Lung (tissue), 12 donors: ENCODE measurements around the gene REXO2. TPM values are rescaled to one million over a fixed set of nuclear protein-coding genes. Genes with fewer than 3 reads are reported as not detected.

ENCODE experiments used
- ATAC-seq: fragments of 200-7000 bp; cut with Tn5 transposase; one replicate; pipeline ENCODE4 v1.9.1; 2020; ENCODE audit warnings: moderate number of reproducible peaks; ENCODE audit not compliant: insufficient read depth, low FRiP score
- DNase-seq, 3 donors: peaks; one replicate each; pipeline ENCODE4 v3.0.0-alpha.2; 2013 to 2017
- H3K27ac ChIP-seq, 2 donors: one replicate each; pipeline ENCODE4 v1.5.1; 2013; ENCODE audit warnings: mild to moderate bottlenecking in 2 of 2, moderate library complexity in 2 of 2, control low read depth in 1 of 2, inconsistent platforms in 1 of 2, low read depth in 1 of 2, low read length in 1 of 2
- H3K27me3 ChIP-seq, 3 donors: one replicate each; pipeline ENCODE4 v1.5.1; 2013; ENCODE audit warnings: low read length in 2 of 3; ENCODE audit not compliant: control insufficient read depth in 3 of 3, insufficient read depth in 3 of 3
- H3K36me3 ChIP-seq, 4 donors: one replicate each; pipeline ENCODE4 v1.5.1; 2013; ENCODE audit warnings: low read length in 4 of 4, mild to moderate bottlenecking in 1 of 4, moderate library complexity in 1 of 4; ENCODE audit not compliant: control insufficient read depth in 4 of 4, insufficient read depth in 4 of 4
- H3K4me1 ChIP-seq, 5 donors: one replicate each; pipeline ENCODE4 v1.5.1; 2013; ENCODE audit warnings: low read length in 5 of 5, mild to moderate bottlenecking in 2 of 5, moderate library complexity in 1 of 5; ENCODE audit not compliant: control insufficient read depth in 5 of 5, insufficient read depth in 5 of 5
- H3K4me3 ChIP-seq: one replicate; pipeline ENCODE4 v1.5.1; 2013; ENCODE audit warnings: mild to moderate bottlenecking, control low read depth, moderate library complexity
- H3K9ac ChIP-seq, 2 donors: one replicate each; pipeline ENCODE4 v1.5.1; 2013; ENCODE audit warnings: low read length in 2 of 2, control low read depth in 1 of 2; ENCODE audit not compliant: insufficient read depth in 1 of 2
- H3K9me3 ChIP-seq, 4 donors: one replicate each; pipeline ENCODE4 v1.5.1; 2013; ENCODE audit warnings: low read length in 3 of 4, mild to moderate bottlenecking in 1 of 4, moderate library complexity in 1 of 4; ENCODE audit not compliant: control insufficient read depth in 4 of 4, insufficient read depth in 3 of 4
- CTCF ChIP-seq: IDR thresholded peaks from 2 replicates; pipeline ENCODE4 v1.5.1; 2012; ENCODE audit warnings: mild to moderate bottlenecking; ENCODE audit errors: control extremely low read depth, extremely low read depth
- WGBS, 2 donors: extraction: QIAGEN DNeasy Blood & Tissue Kit; methylation state at CpG; one replicate each; pipeline ENCODE4 v1.1.7; 2013; 5-methylcytosine and 5-hydroxymethylcytosine counted together
- polyA plus RNA-seq, 2 donors: library from polyadenylated mRNA; stranded (reverse); fragments of 200-250 nt; gene quantifications; one replicate each; pipeline ENCODE4 v1.2.1, GENCODE V29; 2013
- total RNA-seq, 2 donors: library from RNA; depleted of rRNA in 1 of 2; stranded (reverse); fragments of >200 nt in 1 of 2; gene quantifications; one replicate each; pipeline ENCODE4 v1.2.1, GENCODE V29; 2014 to 2021
- donor health status: control.
- donor health status: control.
- donor health status: Bipolar disorder and iron deficiency.
- donor health status: healthy.
- donor health status: DM: yes; HTN: yes; CAD: no.

Gene REXO2
- total and polyA plus RNA-seq, 4 donors = 57.1 to 83.2 (median 67.8) TPM

- no peaks in the 10 kb centered on the region for H3K9me3 ChIP-seq
- H3K27me3 ChIP-seq = no peaks in the 10 kb centered on the region
Observed at GRCh38 chr11:114401311-114401710, 38.0 kb upstream of the REXO2 start.

GRCh38 chr11:114412946-114413345, 26.3 kb upstream of the REXO2 start:
- Histone ChIP-seq H3K4me3 (no peak overlapping the region), H3K9ac (no peak overlapping the region), H3K36me3 (peaks cover 6 to 10% (median 8%) of the 10 kb centered on the region in 4 donors), H3K4me1 (no peaks in the 10 kb centered on the region), H3K27ac (no peak overlapping the region), H3K27me3 (no peaks in the 10 kb centered on the region), H3K9me3 (no peaks in the 10 kb centered on the region)
- WGBS, 2 donors = 97 to 100% methylated on average over 4 of the region's 4 CpGs
- TF ChIP-seq CTCF = no peak
- ATAC-seq = no peak
- DNase-seq = no peak

More at GRCh38 chr11:114401311-114401710, 38.0 kb upstream of the REXO2 start:
- H3K4me3 ChIP-seq = no peak overlapping the region
- WGBS, 2 donors = 2 to 8% methylated on average over 4 of the region's 4 CpGs
- peaks cover 0 to 24% (median 7%) of the 10 kb centered on the region in 5 donors for H3K4me1 ChIP-seq
- ATAC-seq (no peak), DNase-seq (peak in 2 of 3 donors; percentile 58 to 59)
- H3K27ac ChIP-seq = peak overlapping the region in 1 of 2 donors; percentile 75
- TF ChIP-seq CTCF = no peak
- H3K36me3 ChIP-seq = peaks cover 0 to 19% (median 10%) of the 10 kb centered on the region in 4 donors
- H3K9ac ChIP-seq = peak overlapping the region; percentile 99

- no peak for TF ChIP-seq CTCF
- H3K36me3 ChIP-seq = peaks cover 6 to 9% (median 7%) of the 10 kb centered on the region in 4 donors
- DNase-seq (no peak), ATAC-seq (no peak)
- H3K4me3 ChIP-seq = no peak overlapping the region
- no peaks in the 10 kb centered on the region for H3K9me3 ChIP-seq
- H3K27ac ChIP-seq = no peak overlapping the region
- WGBS, 2 donors = 90 to 95% methylated on average over 10 of the region's 10 CpGs
- H3K9ac ChIP-seq = no peak overlapping the region
- H3K4me1 ChIP-seq = no peaks in the 10 kb centered on the region
- H3K27me3 ChIP-seq = no peaks in the 10 kb centered on the region
Observed at GRCh38 chr11:114413958-114414357, 25.3 kb upstream of the REXO2 start.

- no peak overlapping the region for H3K27ac ChIP-seq
- H3K27me3 ChIP-seq = no peaks in the 10 kb centered on the region
- peaks cover 0 to 8% (median 1%) of the 10 kb centered on the region in 4 donors for H3K36me3 ChIP-seq
- ATAC-seq (no peak), DNase-seq (peak in 2 of 3 donors; percentile 7 to 32)
- H3K4me3 ChIP-seq = no peak overlapping the region
- no peaks in the 10 kb centered on the region for H3K4me1 ChIP-seq
- no peak for TF ChIP-seq CTCF
- no peaks in the 10 kb centered on the region for H3K9me3 ChIP-seq
- no peak overlapping the region for H3K9ac ChIP-seq
Observed at GRCh38 chr11:114416441-114416961, 22.8 kb upstream of the REXO2 start.
